GM12875 (cell line): ENCODE results near the gene DNAAF8.

Experiments
- H3K4me3 ChIP-seq: one replicate; pipeline ENCODE4 v1.5.1; 2011; ENCODE audit warnings: low read depth, low read length, control low read depth
- TF ChIP-seq, protein P1 (sequence below): IDR thresholded peaks from 2 replicates; pipeline ENCODE4 v1.5.1; 2011; ENCODE audit warnings: low read depth, mild to moderate bottlenecking, control low read depth, inconsistent platforms, low read length, moderate library complexity, borderline replicate concordance; ENCODE audit not compliant: insufficient read depth

Gene DNAAF8

DNA sequence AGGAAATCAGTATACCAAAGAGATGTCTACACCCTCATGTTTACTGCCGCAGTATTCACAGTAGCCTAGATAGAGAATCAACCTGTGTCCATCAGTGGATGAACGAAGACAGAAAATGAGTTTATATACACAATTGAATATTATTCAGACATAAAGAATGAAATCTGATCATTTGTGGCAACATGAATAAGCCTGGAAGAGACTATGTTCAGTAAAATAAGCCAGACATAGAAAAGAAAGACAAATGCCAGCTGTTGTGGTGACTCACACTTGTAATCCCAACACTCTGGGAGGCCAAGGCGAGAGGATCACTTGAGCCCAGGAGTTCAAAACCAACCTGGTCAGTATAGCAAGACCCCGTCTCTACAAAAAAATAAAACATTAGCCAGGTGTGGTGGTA, 24.9 kb upstream of the DNAAF8 start:
- H3K4me3 ChIP-seq: no peak overlapping the region
- TF ChIP-seq, protein P1, sequence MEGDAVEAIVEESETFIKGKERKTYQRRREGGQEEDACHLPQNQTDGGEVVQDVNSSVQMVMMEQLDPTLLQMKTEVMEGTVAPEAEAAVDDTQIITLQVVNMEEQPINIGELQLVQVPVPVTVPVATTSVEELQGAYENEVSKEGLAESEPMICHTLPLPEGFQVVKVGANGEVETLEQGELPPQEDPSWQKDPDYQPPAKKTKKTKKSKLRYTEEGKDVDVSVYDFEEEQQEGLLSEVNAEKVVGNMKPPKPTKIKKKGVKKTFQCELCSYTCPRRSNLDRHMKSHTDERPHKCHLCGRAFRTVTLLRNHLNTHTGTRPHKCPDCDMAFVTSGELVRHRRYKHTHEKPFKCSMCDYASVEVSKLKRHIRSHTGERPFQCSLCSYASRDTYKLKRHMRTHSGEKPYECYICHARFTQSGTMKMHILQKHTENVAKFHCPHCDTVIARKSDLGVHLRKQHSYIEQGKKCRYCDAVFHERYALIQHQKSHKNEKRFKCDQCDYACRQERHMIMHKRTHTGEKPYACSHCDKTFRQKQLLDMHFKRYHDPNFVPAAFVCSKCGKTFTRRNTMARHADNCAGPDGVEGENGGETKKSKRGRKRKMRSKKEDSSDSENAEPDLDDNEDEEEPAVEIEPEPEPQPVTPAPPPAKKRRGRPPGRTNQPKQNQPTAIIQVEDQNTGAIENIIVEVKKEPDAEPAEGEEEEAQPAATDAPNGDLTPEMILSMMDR: no peak

DNA sequence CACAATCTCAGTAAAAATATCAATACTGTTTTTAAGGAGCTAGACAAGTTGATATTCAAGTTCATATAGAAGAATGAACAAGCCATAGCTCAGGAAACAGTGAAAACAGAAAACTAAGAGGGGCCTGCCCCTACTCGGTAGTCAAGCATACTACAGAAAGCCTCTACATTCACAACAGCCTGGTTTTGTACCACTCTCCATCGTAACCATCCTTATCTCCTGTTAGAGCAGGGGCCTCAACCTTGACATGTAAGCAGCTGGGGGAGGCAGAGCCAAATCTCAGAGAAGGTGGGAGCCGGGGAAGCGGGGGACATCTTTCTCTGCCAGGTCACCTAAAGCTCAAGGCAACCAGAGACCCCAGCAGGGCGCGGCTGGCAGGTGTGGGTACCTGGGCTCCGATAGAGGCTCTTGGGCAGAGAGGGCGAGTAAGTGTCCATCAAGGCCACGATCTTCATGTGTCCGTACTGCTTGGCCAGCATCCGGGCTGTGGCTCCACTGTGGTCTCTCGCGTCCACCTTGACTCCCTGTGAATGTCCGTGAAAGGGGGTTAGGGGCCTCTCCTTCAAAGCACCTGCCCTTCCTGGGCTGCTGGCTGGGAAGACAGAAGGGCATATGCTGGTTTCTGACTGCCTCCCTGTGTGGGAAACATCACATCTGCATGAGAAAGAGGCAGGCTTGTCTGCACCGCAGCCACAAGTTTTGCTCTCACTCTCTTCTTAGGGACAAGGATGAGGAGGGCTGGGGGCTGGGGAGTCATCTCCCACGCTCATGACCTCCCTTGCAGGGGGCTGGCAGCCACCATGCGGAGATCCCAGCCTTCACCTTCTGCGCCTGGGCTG, 20.5 kb upstream of the DNAAF8 start:
- TF ChIP-seq, protein P1: no peak
- no peak overlapping the region for H3K4me3 ChIP-seq

DNA sequence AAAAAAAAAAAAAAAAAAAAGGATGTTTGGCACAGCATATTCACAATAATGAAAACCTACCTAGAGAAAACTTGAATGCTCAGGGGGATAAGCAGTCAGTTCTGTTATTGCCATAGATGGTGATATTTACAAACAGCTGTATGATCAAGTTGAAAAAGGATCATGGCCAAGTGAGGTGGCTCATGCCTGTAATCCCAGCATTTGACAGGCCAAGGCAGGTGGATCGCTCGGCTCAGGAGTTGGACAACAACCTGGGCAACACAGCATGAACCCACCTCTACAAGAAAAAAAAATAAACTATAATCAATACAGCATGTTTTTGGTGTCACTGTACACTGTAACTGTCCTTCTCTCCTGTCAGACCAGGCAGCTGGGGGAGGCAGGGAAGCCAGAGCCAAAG, 19.3 kb upstream of the DNAAF8 start:
- TF ChIP-seq, protein P1: no peak

DNA sequence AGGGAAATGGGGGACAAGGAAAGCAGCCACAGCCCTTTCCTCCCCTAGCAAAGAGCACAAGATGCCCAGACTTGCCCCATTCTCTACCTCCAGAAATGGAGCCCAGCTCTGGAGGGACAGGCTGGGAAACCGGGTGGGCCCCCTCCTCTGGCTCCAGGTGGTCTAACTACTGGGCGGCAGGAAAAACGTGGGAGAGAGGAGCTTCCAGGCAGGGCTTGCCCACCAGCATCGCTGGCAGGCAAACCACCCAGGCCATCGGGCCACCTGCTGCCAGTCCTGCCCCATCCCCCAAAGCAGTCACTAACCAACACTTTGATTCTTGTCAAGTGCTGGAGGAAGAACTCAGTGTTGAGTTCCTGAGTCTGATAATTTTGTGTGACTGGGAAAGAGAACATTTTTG, 15.9 kb upstream of the DNAAF8 start:
- H3K4me3 ChIP-seq: no peak overlapping the region
- TF ChIP-seq, protein P1: no peak

More for the DNA sequence above, 19.3 kb upstream of the DNAAF8 start:
- no peak overlapping the region for H3K4me3 ChIP-seq

DNA sequence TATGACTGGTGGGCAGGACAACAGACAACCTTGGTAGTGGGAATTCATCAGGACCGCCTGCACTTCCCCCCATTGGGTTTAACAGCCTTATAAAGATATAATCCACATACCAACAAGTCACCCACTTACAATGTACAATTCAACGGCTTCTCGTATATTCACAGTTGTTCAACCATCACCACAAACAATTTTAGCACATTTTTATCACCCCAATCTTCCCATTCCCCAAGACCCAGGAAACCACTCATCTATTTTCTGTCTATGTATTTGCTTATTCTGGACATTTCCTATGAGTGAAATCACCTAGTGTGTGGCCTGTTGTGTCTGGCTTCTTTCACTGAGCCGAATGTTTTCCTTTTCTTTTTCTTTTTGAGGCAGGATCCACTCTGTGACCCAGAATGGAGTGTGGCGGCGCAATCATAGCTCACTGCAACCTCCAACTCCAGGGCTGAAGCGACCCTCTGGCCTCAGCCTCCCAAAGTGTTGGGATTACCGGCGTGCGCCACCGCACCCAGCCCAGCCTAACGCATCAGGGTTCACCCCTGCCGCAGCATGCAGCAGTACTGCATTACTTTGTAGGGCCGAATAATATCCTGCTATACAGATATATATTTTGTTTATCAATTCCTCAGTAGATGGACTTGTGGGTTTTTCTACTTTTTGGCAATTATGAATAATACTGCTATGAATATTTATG, 11.1 kb upstream of the DNAAF8 start:
- TF ChIP-seq, protein P1: no peak

DNA sequence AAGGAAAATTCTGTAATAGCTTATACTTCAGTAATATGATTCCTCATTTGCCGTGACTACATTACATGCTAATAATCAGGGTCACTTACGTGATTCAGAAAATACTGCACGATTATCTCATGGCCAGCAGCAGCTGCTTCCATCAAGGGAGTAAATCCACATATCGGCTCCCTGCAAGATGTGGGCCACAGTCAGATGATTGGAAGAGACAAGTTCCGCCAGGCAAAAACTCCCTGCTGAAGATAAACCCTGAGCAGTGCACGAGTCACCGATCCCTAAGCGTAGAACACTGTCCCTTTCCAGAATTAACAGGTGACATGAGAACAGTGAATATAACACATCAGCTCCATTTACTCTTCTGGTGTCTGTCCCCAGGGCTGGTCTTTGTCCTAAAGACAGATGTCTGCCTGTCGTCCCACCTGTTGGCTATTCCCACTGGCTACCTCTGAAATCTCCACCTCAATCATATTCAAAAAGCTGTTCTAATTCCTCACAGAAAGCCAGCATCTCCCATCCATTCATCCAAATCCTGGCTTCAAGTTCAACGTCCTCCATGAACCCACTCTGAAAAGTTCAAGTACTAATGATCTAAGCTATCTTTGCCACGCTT, 9.6 kb upstream of the DNAAF8 start:
- TF ChIP-seq, protein P1: no peak
- no peak overlapping the region for H3K4me3 ChIP-seq

More for the DNA sequence above, 11.1 kb upstream of the DNAAF8 start:
- no peak overlapping the region for H3K4me3 ChIP-seq

DNA sequence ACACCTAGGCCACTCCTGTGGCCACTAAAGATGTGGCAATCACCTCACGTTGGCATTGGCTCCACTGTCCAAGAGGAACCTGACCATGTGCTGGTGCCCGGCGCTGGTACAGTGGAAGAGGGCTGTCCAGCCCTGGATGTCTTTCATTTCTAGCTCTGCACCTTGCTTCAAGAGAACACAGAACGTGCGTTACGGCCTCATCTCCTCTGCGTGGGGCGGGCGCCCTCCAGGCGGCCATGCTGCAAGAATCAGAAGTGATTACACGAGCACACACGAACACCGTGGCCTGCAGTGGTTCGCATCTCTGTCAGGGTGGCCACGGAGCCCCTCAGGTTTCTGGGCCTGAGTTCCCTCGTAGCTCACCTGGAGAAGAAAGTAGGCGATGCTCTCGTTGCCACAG, 7.7 kb upstream of the DNAAF8 start:
- TF ChIP-seq, protein P1: no peak
- H3K4me3 ChIP-seq: no peak overlapping the region
